Neural crest cell (in vitro differentiated cells): ENCODE results near the gene PRDM16. TPM values are rescaled to one million over a fixed set of nuclear protein-coding genes. Genes with fewer than 3 reads are reported as not detected.

ENCODE experiments used
- DNase-seq: peaks from one replicate; pipeline ENCODE4 v3.0.0; 2021; ENCODE audit warnings: low read depth, mixed read lengths, low spot score
- H3K27ac Mint-ChIP-seq: one replicate; pipeline ENCODE4 v1.8.0; 2021; ENCODE audit warnings: mild to moderate bottlenecking, mixed read lengths; ENCODE audit not compliant: unreplicated experiment
- H3K27me3 Mint-ChIP-seq: 2 replicates; pipeline ENCODE4 v1.8.0; 2021; ENCODE audit warnings: low read depth, mild to moderate bottlenecking, mixed read lengths
- H3K36me3 Mint-ChIP-seq: 2 replicates; pipeline ENCODE4 v1.8.0; 2021; ENCODE audit warnings: low read depth, mild to moderate bottlenecking, mixed read lengths
- H3K4me1 Mint-ChIP-seq: 2 replicates; pipeline ENCODE4 v1.8.0; 2021; ENCODE audit warnings: mixed read lengths
- H3K4me3 Mint-ChIP-seq: one replicate; pipeline ENCODE4 v1.8.0; 2021; ENCODE audit warnings: mild to moderate bottlenecking, mixed read lengths
- H3K9me3 Mint-ChIP-seq: 2 replicates; pipeline ENCODE4 v1.8.0; 2021; ENCODE audit warnings: mixed read lengths
- total RNA-seq: library from RNA; stranded (reverse); gene quantifications from 2 replicates; pipeline ENCODE4 v1.2.1, GENCODE V29; 2021
- TF ChIP-seq, protein P1 (sequence below): fragments of 200-600 bp; sonication (generic); conservative IDR thresholded peaks from 2 replicates; pipeline ENCODE4 v1.5.0; 2021; ENCODE audit warnings: antibody characterized with exemption, mild to moderate bottlenecking

PRDM16 gene
- total RNA-seq, 1 donor from 2014 or later: 11.7 TPM

- no peaks in the 10 kb centered on the region for H3K36me3 Mint-ChIP-seq
- peaks cover 21% of the 10 kb centered on the region for H3K4me1 Mint-ChIP-seq
- TF ChIP-seq, protein P1, sequence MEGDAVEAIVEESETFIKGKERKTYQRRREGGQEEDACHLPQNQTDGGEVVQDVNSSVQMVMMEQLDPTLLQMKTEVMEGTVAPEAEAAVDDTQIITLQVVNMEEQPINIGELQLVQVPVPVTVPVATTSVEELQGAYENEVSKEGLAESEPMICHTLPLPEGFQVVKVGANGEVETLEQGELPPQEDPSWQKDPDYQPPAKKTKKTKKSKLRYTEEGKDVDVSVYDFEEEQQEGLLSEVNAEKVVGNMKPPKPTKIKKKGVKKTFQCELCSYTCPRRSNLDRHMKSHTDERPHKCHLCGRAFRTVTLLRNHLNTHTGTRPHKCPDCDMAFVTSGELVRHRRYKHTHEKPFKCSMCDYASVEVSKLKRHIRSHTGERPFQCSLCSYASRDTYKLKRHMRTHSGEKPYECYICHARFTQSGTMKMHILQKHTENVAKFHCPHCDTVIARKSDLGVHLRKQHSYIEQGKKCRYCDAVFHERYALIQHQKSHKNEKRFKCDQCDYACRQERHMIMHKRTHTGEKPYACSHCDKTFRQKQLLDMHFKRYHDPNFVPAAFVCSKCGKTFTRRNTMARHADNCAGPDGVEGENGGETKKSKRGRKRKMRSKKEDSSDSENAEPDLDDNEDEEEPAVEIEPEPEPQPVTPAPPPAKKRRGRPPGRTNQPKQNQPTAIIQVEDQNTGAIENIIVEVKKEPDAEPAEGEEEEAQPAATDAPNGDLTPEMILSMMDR: no peak
- no peaks in the 10 kb centered on the region for H3K27me3 Mint-ChIP-seq
- no peak overlapping the region for H3K4me3 Mint-ChIP-seq
- H3K9me3 Mint-ChIP-seq: no peaks in the 10 kb centered on the region
- no peak for DNase-seq
- H3K27ac Mint-ChIP-seq: no peak overlapping the region
Measured at GRCh38 chr1:3332043-3332442, 263.0 kb downstream of the PRDM16 start.

DNA sequence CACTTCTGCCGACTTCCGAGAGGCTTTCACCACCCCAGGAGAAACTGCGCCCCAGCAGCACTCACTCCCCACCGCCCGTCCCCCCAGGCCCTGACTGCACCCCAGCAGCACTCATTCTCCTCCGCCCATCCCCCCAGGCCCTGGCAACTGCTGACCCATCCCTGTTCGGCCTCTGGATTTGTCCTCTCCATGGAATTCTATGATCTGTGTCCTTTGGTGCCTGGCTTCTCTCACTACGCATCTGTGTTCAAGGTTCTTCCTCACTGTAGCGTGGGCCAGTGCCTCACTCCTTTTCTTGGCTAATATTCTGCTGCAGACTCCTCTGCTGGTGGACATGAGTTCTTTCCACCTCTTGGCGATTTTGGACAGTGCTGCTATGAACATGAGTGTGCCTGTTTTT, 263.7 kb downstream of the PRDM16 start:
- H3K9me3 Mint-ChIP-seq: no peaks in the 10 kb centered on the region
- H3K36me3 Mint-ChIP-seq: no peaks in the 10 kb centered on the region
- peaks cover 19% of the 10 kb centered on the region for H3K4me1 Mint-ChIP-seq
- no peak overlapping the region for H3K27ac Mint-ChIP-seq
- TF ChIP-seq, protein P1: no peak
- no peak overlapping the region for H3K4me3 Mint-ChIP-seq
- no peaks in the 10 kb centered on the region for H3K27me3 Mint-ChIP-seq
- DNase-seq: no peak

GRCh38 chr1:3333903-3334302, 264.9 kb downstream of the PRDM16 start:
- no peak for DNase-seq
- Mint-ChIP-seq H3K4me1 (peaks cover 21% of the 10 kb centered on the region), H3K36me3 (no peaks in the 10 kb centered on the region), H3K27me3 (no peaks in the 10 kb centered on the region), H3K27ac (no peak overlapping the region), H3K9me3 (no peaks in the 10 kb centered on the region), H3K4me3 (no peak overlapping the region)
- TF ChIP-seq, protein P1: no peak

- Mint-ChIP-seq H3K4me1 (peaks cover 25% of the 10 kb centered on the region), H3K9me3 (no peaks in the 10 kb centered on the region), H3K27ac (peak overlapping the region; percentile 28), H3K4me3 (peak overlapping the region; percentile 47), H3K27me3 (no peaks in the 10 kb centered on the region), H3K36me3 (no peaks in the 10 kb centered on the region)
- TF ChIP-seq, protein P1: no peak
- no peak for DNase-seq
Measured at GRCh38 chr1:3334366-3334765, 265.4 kb downstream of the PRDM16 start.

GRCh38 chr1:3335754-3336640, 267.0 kb downstream of the PRDM16 start:
- Mint-ChIP-seq H3K4me3 (no peak overlapping the region), H3K27ac (no peak overlapping the region), H3K9me3 (no peaks in the 10 kb centered on the region), H3K36me3 (no peaks in the 10 kb centered on the region), H3K4me1 (peaks cover 25% of the 10 kb centered on the region), H3K27me3 (no peaks in the 10 kb centered on the region)
- DNase-seq: no peak
- TF ChIP-seq, protein P1: no peak
